Natural killer cell treated with Interleukin-12 subunit alpha and Interleukin-12 subunit beta and Interleukin-15 and Interleukin-18, amount 100 ng/mL, for 72 hours (primary cell): ENCODE measurements around the gene DCPS. TPM values are rescaled to one million over a fixed set of nuclear protein-coding genes. Genes with fewer than 3 reads are reported as not detected.
A peak's percentile ranks its signal among the peaks of the same experiment; 100 is the strongest.
"Not testable (repeated sequence)": the region's sequence is repeated elsewhere in the genome, so short reads cannot be mapped to it uniquely, and the experiment has no call there.

Experiments used
- ATAC-seq, 2 donors: fragments of 150-1000 bp; cut with Tn5 transposase in 1 of 2; sonication (Bioruptor Pico), chemical (Tn5 transposase) in 1 of 2; 2 replicates each; pipeline ENCODE4 v1.10.0; 2021
- DNase-seq: peaks from one replicate; pipeline ENCODE4 v3.0.0; 2022; ENCODE audit warnings: low spot score
- H3K27ac Mint-ChIP-seq, 2 donors: 1 replicate in 1 of 2; 2 replicates in 1 of 2; pipeline ENCODE4 v1.8.0; 2022; ENCODE audit warnings: mixed read lengths in 2 of 2, mild to moderate bottlenecking in 1 of 2, moderate library complexity in 1 of 2
- H3K27me3 Mint-ChIP-seq, 2 donors: 1 replicate in 1 of 2; 2 replicates in 1 of 2; pipeline ENCODE4 v1.8.0; 2022; ENCODE audit warnings: mixed read lengths in 2 of 2
- H3K36me3 Mint-ChIP-seq: one replicate; pipeline ENCODE4 v1.8.0; 2022; ENCODE audit warnings: mixed read lengths
- H3K4me1 Mint-ChIP-seq, 2 donors: 1 replicate in 1 of 2; 2 replicates in 1 of 2; pipeline ENCODE4 v1.8.0; 2022; ENCODE audit warnings: low read depth in 2 of 2, mixed read lengths in 2 of 2, mild to moderate bottlenecking in 1 of 2
- H3K4me3 Mint-ChIP-seq: one replicate; pipeline ENCODE4 v1.8.0; 2022; ENCODE audit warnings: mixed read lengths
- H3K9me3 Mint-ChIP-seq: 2 replicates; pipeline ENCODE4 v1.8.0; 2022; ENCODE audit warnings: mixed read lengths
- total RNA-seq, 2 donors: library from RNA; stranded (reverse); gene quantifications; one replicate each; pipeline ENCODE4 v1.2.3, GENCODE V29; 2022

The DCPS gene, protein sequence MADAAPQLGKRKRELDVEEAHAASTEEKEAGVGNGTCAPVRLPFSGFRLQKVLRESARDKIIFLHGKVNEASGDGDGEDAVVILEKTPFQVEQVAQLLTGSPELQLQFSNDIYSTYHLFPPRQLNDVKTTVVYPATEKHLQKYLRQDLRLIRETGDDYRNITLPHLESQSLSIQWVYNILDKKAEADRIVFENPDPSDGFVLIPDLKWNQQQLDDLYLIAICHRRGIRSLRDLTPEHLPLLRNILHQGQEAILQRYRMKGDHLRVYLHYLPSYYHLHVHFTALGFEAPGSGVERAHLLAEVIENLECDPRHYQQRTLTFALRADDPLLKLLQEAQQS
- total RNA-seq: 10 to 100 TPM; 32.8 to 46.7 TPM

- DNase-seq (peak; percentile 93), ATAC-seq (peak; percentile 99)
- Mint-ChIP-seq H3K4me1 (peaks cover 22 to 31% of the 10 kb centered on the region in 2 donors), H3K4me3 (peak within 1 kb of the TSS; percentile 98), H3K36me3 (peaks cover 6% of the 10 kb centered on the region), H3K9me3 (no peaks in the 10 kb centered on the region), H3K27ac (peak within 1 kb of the TSS; percentile 93 to 98), H3K27me3 (no peaks in the 10 kb centered on the region)
Observed at GRCh38 chr11:126303623-126304456, at the start of gene DCPS. Gene DCPS, plus strand, starts transcription at chr11:126304060. Its CDS starts 21 bp downstream, at chr11:126304081.

GRCh38 chr11:126254819-126255218 lies 49.0 kb upstream of the DCPS start:
- Mint-ChIP-seq H3K27me3 (no peaks in the 10 kb centered on the region), H3K4me3 (no peak overlapping the region), H3K9me3 (no peaks in the 10 kb centered on the region), H3K4me1 (no peaks in the 10 kb centered on the region), H3K27ac (no peak overlapping the region), H3K36me3 (peaks cover 10% of the 10 kb centered on the region)
- ATAC-seq (no peak), DNase-seq (no peak)

DNA sequence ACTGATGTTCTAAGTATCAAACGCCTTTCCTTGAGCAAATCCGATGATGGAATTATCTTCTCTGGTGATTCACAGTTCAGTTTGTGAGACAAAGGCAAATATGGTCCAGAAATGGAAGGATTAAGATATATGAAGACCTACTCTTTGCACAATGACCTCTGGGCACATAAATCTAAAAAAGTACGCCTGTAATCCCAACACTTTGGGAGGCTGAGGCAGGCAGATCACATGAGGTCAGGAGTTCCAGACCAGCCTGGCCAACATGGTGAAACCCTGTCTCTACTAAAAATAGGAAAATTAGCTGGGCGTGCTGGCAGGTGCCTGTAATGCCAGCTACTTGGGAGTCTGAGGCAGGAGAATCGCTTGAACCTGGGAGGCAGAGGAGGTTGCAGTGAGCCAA lies 48.4 kb upstream of the DCPS start:
- not testable (repeated sequence) for H3K9me3 Mint-ChIP-seq, H3K27me3 Mint-ChIP-seq, H3K4me1 Mint-ChIP-seq, H3K4me3 Mint-ChIP-seq, ATAC-seq, DNase-seq, H3K27ac Mint-ChIP-seq
- peaks cover 11% of the 10 kb centered on the region for H3K36me3 Mint-ChIP-seq

DNA sequence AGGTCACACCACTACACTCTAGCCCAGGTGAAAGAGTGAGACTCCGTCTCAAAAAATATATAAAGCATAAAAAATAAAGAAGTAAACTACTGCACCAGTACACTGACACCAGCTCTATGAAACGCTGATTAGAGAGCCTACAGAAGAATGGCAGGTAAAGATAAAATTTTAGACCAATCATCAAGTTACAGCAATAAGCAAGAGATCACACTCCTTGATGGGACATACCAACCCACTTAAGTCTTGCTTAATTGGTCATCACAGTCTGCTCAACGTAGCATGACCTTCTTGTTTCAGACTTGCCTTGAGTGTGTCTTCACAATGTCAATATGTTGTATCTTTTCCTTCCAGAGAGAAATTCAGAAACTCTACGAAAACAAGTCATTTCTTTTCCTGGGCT lies 47.6 kb upstream of the DCPS start:
- ATAC-seq (no peak), DNase-seq (no peak)
- no peak overlapping the region for H3K4me3 Mint-ChIP-seq
- H3K4me1 Mint-ChIP-seq: peaks cover 0 to 2% of the 10 kb centered on the region in 2 donors
- peaks cover 18% of the 10 kb centered on the region for H3K36me3 Mint-ChIP-seq
- no peaks in the 10 kb centered on the region for H3K9me3 Mint-ChIP-seq
- H3K27me3 Mint-ChIP-seq: no peaks in the 10 kb centered on the region
- H3K27ac Mint-ChIP-seq: no peak overlapping the region

DNA sequence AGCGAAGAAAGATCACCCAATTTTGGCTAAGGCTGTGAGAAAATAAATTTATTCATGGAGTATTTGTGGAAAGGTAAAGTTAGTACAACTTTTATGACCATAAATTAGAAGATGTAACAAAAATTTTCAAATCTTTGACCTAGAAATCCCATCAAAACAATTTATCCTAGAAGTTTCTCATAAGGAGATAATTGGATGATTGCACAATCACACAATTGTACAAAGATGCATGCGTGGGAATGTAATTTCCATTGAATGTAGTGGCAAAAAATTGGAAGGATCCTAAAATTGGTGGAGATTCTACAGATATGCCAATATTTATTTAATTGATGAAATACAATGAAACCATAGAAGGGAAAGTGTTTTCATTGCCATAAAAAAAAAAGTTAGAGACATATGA lies 46.7 kb upstream of the DCPS start:
- no peaks in the 10 kb centered on the region for H3K9me3 Mint-ChIP-seq
- H3K27ac Mint-ChIP-seq: no peak overlapping the region
- ATAC-seq (no peak), DNase-seq (no peak)
- H3K4me1 Mint-ChIP-seq: peaks cover 0 to 4% of the 10 kb centered on the region in 2 donors
- H3K27me3 Mint-ChIP-seq: no peaks in the 10 kb centered on the region
- H3K36me3 Mint-ChIP-seq: peaks cover 21% of the 10 kb centered on the region
- no peak overlapping the region for H3K4me3 Mint-ChIP-seq

DNA sequence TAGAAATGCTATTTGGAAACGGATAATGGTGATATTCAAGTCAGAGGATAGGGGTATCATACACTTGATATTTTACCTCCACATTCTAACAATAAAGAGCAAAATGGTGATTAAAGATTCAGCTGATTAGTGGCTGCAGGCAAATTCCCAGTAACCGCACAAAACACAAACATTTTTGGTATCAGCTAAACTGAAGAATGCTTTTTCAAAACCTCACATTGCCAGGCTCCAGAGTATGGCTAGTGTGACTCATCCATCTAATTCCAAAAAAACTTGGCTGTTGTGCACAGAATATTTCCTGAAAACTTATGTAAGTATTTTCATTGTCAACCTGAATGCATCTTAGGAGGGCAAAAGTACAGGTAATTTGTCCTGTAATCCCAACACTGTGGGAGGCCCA lies 46.1 kb upstream of the DCPS start:
- no peak for ATAC-seq
- no peak overlapping the region for H3K27ac Mint-ChIP-seq
- DNase-seq: no peak
- peaks cover 21% of the 10 kb centered on the region for H3K36me3 Mint-ChIP-seq
- H3K27me3 Mint-ChIP-seq: no peaks in the 10 kb centered on the region
- no peak overlapping the region for H3K4me3 Mint-ChIP-seq
- H3K9me3 Mint-ChIP-seq: no peaks in the 10 kb centered on the region
- peaks cover 0 to 4% of the 10 kb centered on the region in 2 donors for H3K4me1 Mint-ChIP-seq

- Mint-ChIP-seq H3K27ac (peak overlapping the region in 1 of 2 donors; percentile 30), H3K36me3 (peaks cover 41% of the 10 kb centered on the region), H3K4me3 (no peak overlapping the region), H3K4me1 (peaks cover 17% of the 10 kb centered on the region in 2 donors), H3K9me3 (no peaks in the 10 kb centered on the region), H3K27me3 (no peaks in the 10 kb centered on the region)
- DNase-seq (no peak), ATAC-seq (no peak)
Observed at GRCh38 chr11:126262216-126262615, 41.6 kb upstream of the DCPS start.

DNA sequence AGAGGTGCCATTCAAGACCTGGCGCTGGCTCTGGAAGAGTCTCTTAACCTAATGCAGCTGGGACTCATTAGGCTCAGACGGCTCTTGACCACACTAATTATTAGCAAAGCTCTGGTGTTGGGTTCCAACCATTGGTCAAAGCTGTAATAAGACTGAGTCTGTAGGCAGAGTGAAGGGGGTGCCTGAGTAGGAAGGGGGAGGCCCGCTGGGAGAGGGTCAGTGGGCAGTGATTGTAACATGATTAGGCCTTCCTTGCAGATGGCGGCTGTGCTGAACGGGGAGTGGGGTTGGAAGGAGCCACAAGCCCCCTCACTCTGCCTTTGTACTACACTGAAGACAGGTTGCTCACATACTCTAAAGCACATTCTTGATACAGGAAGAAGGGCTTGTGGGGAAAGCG lies 40.4 kb upstream of the DCPS start:
- no peaks in the 10 kb centered on the region for H3K27me3 Mint-ChIP-seq
- no peak for ATAC-seq
- H3K4me1 Mint-ChIP-seq: peaks cover 27% of the 10 kb centered on the region in 2 donors
- no peak for DNase-seq
- H3K27ac Mint-ChIP-seq: no peak overlapping the region
- no peak overlapping the region for H3K4me3 Mint-ChIP-seq
- peaks cover 46% of the 10 kb centered on the region for H3K36me3 Mint-ChIP-seq
- no peaks in the 10 kb centered on the region for H3K9me3 Mint-ChIP-seq

DNA sequence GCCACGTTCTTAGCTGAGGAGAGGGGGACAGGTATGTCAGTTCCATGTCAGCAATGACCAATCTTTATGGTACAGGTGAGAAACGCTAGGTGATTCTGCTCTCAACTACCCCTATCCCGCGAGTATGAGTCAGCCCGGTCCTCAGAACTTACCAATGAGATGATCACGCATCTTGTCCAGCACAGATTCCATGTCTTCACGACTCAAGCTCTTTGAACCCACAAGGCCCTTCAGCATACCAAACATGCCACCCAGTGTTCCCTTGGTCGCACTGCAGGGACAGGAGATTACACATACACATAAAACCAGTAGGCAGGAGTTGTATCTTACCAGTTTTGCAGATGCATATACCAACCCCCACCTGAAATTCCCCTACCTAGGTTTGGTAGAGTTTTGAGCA lies 38.0 kb upstream of the DCPS start:
- H3K27ac Mint-ChIP-seq: peak overlapping the region; percentile 19 to 98
- no peaks in the 10 kb centered on the region for H3K9me3 Mint-ChIP-seq
- peaks cover 42% of the 10 kb centered on the region for H3K36me3 Mint-ChIP-seq
- peaks cover 43 to 46% of the 10 kb centered on the region in 2 donors for H3K4me1 Mint-ChIP-seq
- ATAC-seq (no peak), DNase-seq (no peak)
- no peak overlapping the region for H3K4me3 Mint-ChIP-seq
- no peaks in the 10 kb centered on the region for H3K27me3 Mint-ChIP-seq

DNA sequence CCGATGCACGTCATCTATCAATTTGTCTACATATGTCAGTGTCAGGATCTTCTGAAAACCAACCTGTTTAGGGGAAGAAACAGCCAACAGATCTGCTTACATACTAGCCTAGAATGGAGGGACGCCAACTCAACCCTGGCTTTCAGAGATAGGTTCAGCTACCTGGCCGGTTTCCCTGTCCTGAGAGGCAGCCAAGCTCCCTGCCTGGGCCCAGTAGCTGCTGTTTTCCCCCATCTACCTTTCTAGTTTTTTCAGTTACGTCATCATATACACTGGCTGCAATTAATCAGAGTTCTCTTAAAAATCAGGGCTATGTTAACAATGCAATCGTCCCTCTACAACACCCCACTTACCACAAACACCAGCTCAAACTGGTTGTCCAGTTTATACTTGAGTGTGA lies 36.2 kb upstream of the DCPS start:
- Mint-ChIP-seq H3K4me3 (peak overlapping the region; percentile 98), H3K9me3 (no peaks in the 10 kb centered on the region), H3K27me3 (no peaks in the 10 kb centered on the region), H3K36me3 (peaks cover 38% of the 10 kb centered on the region), H3K27ac (peak overlapping the region; percentile 98), H3K4me1 (peaks cover 49 to 54% of the 10 kb centered on the region in 2 donors)
- DNase-seq (no peak), ATAC-seq (no peak)

DNA sequence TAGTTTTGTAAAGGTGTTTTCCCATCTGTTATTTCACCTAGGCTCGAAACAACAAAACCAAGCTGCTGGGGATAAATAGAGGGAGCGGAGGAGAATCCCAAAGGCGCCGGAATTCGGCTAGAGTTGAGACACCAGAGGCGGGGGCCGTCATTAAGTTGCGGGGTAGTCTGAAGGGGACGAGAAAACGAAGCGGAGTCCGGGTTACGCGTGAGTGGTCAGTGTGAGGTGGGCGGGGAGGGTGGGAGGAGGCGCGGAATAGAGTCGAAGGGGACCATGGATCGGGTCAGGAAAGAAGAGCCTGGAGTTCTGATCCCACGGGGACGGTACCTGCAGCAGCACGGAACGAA lies 35.5 kb upstream of the DCPS start:
- no peaks in the 10 kb centered on the region for H3K9me3 Mint-ChIP-seq
- peaks cover 41% of the 10 kb centered on the region for H3K36me3 Mint-ChIP-seq
- peaks cover 49 to 55% of the 10 kb centered on the region in 2 donors for H3K4me1 Mint-ChIP-seq
- H3K4me3 Mint-ChIP-seq: peak overlapping the region; percentile 98
- ATAC-seq: peak; percentile 0 to 2
- no peaks in the 10 kb centered on the region for H3K27me3 Mint-ChIP-seq
- no peak for DNase-seq
- H3K27ac Mint-ChIP-seq: peak overlapping the region; percentile 98

GRCh38 chr11:126268708-126269579 lies 34.9 kb upstream of the DCPS start, which contains the start of the genes FOXRED1 and SRPRA:
Gene FOXRED1, plus strand, starts transcription at chr11:126269154. Its CDS starts 53 bp downstream, at chr11:126269207.
Gene SRPRA, minus strand, starts transcription at chr11:126268895. Its CDS starts 91 bp downstream, at chr11:126268804.
- ATAC-seq (peak; percentile 100), DNase-seq (peak; percentile 100)
- Mint-ChIP-seq H3K27me3 (no peaks in the 10 kb centered on the region), H3K27ac (peak within 1 kb of the TSS; percentile 98), H3K9me3 (no peaks in the 10 kb centered on the region), H3K4me3 (peak within 1 kb of the TSS; percentile 98), H3K4me1 (peaks cover 46 to 55% of the 10 kb centered on the region in 2 donors), H3K36me3 (peaks cover 43% of the 10 kb centered on the region)

DNA sequence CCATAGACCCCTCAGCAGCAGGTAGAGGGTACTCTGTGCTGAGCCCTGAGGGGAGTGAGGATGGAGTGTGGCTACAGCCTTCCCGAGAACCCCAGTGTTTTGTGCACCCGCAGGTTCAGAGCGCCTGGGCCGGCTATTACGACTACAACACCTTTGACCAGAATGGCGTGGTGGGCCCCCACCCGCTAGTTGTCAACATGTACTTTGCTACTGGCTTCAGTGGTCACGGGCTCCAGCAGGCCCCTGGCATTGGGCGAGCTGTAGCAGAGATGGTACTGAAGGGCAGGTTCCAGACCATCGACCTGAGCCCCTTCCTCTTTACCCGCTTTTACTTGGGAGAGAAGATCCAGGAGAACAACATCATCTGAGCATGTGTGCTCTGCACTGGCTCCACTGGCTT lies 26.5 kb upstream of the DCPS start:
- DNase-seq: no peak
- no peaks in the 10 kb centered on the region for H3K9me3 Mint-ChIP-seq
- H3K27me3 Mint-ChIP-seq: no peaks in the 10 kb centered on the region
- H3K36me3 Mint-ChIP-seq: peaks cover 22% of the 10 kb centered on the region
- no peak overlapping the region for H3K27ac Mint-ChIP-seq
- no peak overlapping the region for H3K4me3 Mint-ChIP-seq
- H3K4me1 Mint-ChIP-seq: peaks cover 32% of the 10 kb centered on the region in 2 donors
- ATAC-seq: no peak
